GM15510 (cell line): ENCODE results near the gene VPS54.

Experiments used
- POLR2A ChIP-seq: IDR thresholded peaks from 3 replicates; pipeline ENCODE4 v1.6.1; 2011; ENCODE audit warnings: borderline replicate concordance; ENCODE audit not compliant: insufficient read length; ENCODE audit errors: extremely low read depth

The VPS54 gene

DNA sequence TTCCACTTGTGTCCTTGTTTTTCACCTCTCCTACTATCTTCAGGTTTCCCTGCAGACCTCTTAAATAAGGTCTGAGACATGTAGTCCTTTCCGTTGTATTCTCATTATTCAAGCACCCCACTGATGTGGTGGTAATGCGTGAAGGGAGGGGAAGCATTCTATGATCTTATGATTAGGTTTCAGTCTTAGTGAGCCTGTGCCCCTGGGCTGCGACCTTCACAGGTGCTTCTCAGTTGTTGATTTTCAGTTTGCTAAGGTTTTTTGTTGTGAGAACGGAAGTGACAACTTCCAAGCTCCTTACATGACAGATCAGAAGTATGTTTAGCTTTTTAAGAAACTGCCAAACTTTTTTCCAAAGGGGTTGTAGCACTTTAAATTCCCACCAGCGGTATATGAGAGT lies 41.3 kb downstream of the VPS54 start:
- no peak for TF ChIP-seq POLR2A

- no peak for TF ChIP-seq POLR2A
Measured at GRCh38 chr2:63976125-63976510, 43.1 kb downstream of the VPS54 start.

- TF ChIP-seq POLR2A: no peak
Measured at GRCh38 chr2:63975437-63976124, 43.6 kb downstream of the VPS54 start.

GRCh38 chr2:63962186-63962585 lies 57.0 kb downstream of the VPS54 start:
- no peak for TF ChIP-seq POLR2A

GRCh38 chr2:63950414-63950813 lies 68.8 kb downstream of the VPS54 start:
- TF ChIP-seq POLR2A: no peak

DNA sequence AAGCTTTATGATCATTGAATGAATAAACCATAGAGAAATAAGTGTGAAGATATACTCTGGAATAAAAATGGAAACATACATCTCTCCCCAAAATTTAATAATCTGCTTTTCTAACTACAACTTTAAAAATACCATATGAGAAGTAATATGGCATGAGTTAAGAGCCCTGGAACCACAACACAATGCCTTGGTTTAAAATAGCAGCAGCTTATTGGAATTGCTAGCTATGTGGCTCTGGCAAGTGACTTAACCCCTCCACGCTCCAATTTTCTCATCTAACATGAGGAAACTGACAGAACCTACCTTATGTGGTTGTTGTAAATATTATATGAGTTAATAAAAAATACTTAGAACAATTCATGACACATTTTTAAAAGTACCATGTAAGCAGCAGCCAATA lies 76.4 kb downstream of the VPS54 start:
- TF ChIP-seq POLR2A: no peak

DNA sequence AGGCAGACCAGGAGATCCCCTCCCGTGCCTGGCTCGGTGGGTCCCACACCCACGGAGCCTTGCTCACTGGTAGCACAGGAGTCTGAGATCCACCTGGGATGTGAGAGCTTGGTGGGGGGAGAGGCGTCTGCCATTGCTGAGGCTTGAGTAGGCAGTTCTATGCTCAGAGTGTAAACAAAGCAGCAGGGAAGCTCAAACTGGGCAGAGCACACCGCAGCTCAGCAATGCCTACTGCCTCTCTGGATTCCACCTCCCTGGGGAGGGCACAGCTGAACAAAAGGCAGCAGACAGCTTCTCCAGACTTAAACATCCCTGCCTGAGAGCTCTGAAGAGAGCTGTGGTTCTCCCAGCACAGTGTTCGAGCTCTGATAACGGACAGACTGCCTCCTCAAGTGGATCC lies 92.4 kb downstream of the VPS54 start:
- no peak for TF ChIP-seq POLR2A

DNA sequence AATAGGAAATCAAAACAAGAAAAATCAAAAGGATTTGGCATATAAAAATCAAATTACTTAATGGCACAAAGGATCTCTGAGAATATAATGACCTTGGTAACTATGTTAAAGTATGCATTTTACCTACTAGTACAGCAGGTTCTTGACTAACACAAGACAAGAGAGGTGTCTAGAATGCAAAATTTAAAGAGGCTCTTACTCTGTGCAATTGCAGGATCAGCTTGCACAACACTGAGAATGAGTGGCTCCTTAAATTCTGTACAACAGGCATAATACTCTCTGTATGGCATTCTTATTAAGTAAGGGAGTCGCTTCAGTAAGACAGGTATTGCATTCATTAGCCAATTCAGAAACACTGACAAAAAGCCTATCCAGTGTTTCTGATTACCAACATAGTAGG lies 104.9 kb downstream of the VPS54 start:
- no peak for TF ChIP-seq POLR2A

DNA sequence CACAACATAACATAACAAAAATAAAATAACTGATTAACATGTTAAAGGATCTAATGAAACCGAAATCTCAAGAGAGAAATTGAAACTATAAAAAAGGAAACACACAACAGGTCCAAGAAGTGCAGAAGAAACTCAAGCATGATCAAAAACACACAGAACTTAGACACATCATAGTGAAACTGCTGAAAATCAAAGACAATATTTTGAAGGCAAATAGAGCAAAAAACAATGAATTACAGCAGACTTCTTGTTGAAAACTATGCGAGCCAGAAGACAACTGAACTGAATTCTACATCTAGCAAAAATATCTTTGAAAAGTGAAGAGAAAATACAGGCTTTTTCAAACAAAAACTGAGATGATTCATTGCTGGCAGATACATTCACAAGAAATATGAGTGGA lies 116.2 kb downstream of the VPS54 start:
- TF ChIP-seq POLR2A: no peak

DNA sequence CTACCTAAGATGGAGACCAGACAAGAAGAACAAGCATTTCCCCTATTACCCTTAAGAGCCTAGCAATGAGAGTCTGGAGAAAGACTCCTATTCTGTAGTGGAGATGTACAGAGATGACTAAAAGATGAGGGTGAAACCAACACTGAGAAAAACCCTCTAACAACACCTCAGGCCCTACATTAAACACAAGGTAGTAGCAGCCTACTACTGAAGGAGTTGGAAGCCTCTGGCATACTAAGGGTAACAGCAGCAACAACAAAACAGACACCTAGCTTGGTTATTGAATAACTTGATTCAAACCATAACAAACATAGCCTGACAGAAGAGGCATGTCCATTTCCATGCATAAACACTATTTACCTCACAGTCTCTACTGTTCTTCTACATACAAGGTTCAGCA lies 117.1 kb downstream of the VPS54 start:
- TF ChIP-seq POLR2A: no peak

DNA sequence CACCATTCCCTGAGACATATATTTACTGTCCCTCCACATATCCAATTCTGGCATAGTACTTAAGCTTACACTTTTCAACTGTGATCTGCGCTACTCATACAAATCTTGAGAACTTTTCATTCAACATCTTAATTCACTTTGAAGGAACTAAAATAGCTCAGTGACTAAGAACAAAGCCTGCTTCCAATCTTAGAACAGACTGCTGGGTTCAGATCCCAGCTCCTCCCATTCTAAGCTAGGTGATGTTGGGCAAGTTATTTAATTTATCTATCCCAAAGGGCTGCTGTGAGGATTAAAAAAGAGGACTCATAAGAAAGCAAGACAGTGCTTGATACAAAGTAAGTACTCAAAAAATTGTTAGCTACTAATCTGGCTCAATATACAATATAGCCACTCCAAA lies 119.6 kb downstream of the VPS54 start:
- TF ChIP-seq POLR2A: no peak

GRCh38 chr2:63898839-63899238 lies 120.4 kb downstream of the VPS54 start:
- TF ChIP-seq POLR2A: no peak

DNA sequence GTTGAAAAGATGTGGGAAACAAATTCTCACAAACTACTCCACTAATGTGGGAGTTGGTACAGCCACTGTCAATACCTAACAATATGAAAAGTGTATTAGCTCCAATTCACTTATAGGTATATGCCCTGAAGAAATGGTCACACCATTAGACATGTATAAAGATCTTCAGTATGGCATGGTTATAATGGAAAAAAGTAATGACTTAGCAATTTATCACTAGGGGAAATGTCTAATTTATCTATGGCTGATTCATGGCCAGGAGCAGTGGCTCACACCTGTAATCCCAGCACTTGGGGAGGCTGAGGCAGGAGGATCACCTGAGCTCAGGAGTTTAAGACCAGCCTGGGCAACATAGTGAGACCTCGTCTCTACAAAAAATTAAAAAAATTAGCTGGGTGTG lies 125.1 kb downstream of the VPS54 start:
- no peak for TF ChIP-seq POLR2A

- no peak for TF ChIP-seq POLR2A
Measured at GRCh38 chr2:63893163-63893562, 126.1 kb downstream of the VPS54 start.

GRCh38 chr2:63891488-63892030 lies 127.7 kb downstream of the VPS54 start:
- TF ChIP-seq POLR2A: no peak

DNA sequence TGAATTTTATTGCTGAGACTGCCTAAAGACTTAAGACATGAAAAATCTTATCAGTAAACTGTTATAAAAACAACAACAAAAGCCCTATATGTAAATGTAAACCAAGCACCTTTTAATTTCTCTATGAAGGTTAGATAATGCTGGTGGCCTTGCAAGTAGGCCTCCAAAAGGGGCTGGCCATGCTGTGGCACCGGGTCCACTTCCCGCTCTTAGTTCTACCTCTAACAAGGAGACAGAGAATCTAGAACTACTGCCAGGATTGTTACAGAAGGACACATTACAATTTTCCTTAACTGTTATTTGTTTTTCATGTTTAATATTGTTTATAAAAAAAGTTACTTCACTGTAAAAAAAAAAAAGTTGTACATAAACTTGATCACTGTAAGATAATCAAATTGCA lies 128.6 kb downstream of the VPS54 start:
- no peak for TF ChIP-seq POLR2A
